ENCODE data around the gene IL1R1.

DNA sequence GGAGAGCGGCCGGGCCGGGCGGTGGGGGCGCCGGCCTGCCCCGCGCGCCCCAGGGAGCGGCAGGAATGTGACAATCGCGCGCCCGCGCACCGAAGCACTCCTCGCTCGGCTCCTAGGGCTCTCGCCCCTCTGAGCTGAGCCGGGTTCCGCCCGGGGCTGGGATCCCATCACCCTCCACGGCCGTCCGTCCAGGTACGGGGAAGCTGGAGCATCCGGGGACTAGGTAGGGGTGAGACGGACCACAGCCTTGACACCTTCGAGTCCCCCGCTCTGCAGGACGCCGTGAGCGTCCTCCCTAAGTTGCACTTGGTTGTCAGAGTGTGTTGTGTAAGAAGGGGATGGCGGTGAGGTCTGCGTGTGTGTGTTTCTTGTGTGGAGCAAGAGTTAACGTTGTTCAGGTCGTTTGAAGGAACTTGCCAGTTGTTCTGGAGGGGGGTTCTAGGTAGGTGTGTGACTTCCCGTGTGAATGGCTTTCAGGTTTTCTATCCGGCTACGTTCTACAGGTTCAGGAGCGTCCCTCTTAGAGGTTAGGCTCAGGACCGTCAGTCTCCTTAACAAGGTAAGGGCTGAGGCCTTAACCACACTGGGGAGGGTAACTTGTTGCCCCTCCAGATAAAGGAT is 393 bp downstream of the IL1R1 start:
- TF ChIP-seq MAX (IDR thresholded peaks at IDR 0.05; ENCODE audit: low read depth, low read length), result no peak
- TF ChIP-seq CTCF (IDR thresholded peaks at IDR 0.05; ENCODE audit: low read depth, low read length), result no peak
